GF-D8 (cell line): ENCODE data around the gene EML5.

Experiments
- DNase-seq: peaks from one replicate; lab custom pipeline; 2025; lab: John Stamatoyannopoulos, UW

The EML5 gene

DNA sequence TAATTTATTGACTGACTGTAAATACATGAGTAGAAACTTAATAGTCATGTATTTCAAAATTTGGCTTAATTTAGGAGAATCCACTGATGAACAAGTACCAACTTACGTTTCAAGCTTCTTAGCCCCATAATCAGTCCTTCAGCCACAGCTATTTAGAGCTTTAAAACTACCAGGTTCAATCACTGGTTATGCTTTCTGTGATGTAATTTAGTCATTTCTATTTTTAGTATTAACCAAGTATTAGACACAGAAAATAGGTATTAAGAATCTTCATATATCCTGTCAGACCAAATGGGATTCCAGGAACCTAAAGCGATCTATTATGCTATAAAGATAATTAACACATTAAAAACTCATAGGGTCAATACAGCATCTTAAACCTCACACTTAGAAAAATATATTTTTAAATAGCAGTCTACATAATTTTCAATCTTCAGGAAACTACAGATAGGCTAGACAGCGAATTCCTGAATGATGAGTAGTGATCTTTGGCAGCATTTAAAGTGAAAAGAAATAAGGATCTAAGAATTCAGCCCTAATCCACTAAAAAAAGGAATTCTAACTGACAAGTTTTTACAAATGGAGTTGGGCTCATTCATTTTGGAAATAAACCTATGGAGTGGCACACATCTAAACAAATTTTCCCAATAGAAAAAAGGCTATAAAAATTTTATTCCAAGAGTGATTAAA lies 178.4 kb downstream of the EML5 start:
- no peak for DNase-seq

GRCh38 chr14:88613552-88614010 lies 179.2 kb downstream of the EML5 start:
- peak; percentile 63 for DNase-seq

DNA sequence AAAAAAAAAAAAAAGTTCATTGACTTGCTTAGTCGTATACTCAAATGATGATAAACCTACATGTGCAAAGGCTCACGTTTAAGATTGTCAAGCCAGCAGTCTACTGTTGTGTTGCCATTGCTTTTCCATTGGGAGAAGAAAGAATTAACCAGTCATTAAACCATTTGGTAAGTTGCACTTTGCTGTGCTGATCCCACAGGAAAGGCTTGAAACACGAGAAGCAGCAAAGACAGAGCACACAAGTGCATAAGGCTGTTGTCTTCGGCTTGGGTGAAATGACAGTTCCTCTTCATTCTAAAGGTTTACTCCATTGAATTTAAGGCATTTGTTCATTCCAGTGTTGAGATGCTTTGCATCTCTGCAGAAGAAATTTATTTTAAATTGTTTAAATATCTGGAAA lies 179.8 kb downstream of the EML5 start:
- DNase-seq: peak; percentile 6

DNA sequence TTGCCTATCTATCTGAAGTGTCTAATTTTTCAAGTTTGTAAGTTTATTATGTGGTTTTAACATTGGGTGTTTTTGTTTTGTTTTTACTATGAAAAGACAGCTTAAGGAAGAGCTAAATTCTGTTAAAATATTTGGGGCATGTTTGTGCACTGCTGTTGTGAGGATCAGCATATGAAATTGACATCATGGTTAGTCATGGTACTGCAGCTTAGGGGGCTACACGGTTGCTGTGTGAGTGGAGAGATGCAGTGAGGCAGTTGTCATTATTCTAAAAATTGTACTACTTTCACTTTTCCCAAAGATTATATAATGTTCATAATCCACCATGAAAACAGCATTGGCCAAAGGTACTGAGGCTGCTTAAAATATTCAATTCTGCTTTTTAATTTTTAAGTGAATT lies 180.9 kb downstream of the EML5 start:
- no peak for DNase-seq

- DNase-seq: no peak
These were observed 184.9 kb downstream of the EML5 start for GRCh38 chr14:88607829-88608228.

- no peak for DNase-seq
These were observed 187.2 kb downstream of the EML5 start for GRCh38 chr14:88605594-88605993.

DNA sequence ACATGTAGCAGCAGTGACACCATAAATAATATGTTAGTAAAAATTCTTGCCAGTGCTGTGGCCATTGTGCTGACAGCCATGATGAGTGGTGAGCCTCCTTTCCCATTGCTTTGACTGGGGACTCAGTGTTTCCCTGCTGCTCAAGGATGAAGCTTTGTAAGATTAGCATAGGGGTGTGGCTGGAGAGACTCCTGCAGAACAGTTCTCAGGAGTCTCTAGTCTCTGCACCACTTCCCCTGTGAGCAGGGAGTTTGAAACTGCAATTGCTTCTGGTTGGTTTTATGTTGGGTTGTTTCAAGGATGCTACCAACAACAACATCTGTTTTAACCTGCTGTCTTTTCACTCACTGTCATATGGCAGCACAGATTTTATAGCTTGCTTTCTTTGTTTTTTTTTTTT lies 188.5 kb downstream of the EML5 start:
- no peak for DNase-seq

DNA sequence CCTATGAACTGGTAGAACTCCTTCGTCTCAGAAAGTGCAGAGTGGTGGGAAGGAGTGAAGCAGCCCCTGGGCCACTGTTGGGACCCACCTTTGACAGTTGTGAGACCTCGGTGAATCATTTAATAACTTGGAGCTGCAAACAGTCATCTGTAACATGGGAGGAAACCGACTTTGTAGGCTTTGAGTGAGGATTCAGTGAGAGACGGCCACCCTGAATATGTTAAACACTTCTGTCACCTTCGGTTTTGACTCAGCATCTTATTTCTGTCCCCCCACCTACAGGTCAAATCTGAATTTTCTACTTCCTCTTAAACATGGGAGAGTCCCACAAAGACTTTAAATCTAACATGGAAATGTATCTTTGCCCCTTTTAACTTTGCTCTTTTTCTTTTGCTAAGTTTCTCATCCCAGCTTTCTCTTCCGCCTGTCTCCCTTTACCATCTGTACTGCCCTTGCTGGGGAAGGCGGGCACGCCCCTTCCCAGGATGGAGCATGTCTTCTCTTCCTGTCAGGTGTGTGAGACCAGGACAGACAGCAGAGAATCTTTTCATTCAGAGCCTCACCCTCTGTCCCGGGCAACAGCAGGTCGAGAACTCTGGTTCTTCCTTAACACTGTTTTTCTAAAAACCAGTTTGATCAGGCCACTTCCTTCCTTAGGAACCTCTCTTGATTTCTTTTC lies 192.9 kb downstream of the EML5 start:
- DNase-seq: no peak

- no peak for DNase-seq
These were observed 193.4 kb downstream of the EML5 start for GRCh38 chr14:88599326-88599725.

GRCh38 chr14:88598097-88598675 lies 194.6 kb downstream of the EML5 start:
- DNase-seq: no peak

DNA sequence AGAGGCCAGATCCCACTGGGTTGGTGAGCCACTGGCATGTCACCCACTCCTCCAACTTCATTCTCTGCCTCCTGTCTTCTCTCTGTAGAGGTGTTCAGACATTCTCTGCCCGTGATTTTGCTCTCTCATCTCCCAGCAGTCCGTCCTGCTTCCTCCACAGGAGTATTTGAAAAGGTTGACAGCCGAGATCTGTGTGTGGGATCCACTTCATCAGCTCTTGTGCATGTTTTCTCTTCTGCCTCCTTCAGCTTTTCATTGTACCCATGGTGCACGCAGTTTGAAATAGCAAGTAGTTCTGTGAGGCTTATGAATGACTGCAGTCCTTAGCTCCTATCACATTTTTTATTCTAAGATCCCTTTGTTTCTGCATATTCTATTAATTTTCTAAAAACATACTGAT lies 195.2 kb downstream of the EML5 start:
- no peak for DNase-seq

DNA sequence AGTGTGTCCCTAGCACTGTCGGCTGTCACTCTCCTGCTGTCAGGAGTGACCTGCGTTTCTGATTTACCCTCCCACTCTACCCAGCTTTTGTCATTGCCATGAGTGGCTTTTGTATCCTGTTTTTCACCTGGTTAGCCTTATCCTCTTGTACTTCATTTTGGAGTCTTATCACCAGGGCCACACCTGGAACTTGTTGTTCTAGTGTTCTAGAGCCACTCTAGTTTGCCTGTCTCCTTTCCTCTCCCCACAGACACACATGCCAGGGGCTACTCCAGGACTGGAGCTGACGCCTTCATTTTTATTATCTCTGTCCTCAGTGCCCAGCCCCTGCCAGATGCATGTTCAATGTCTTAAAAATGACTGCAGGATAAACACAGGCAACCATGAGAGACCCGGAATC lies 195.7 kb downstream of the EML5 start:
- no peak for DNase-seq

- no peak for DNase-seq
These were observed 200.7 kb downstream of the EML5 start for GRCh38 chr14:88592031-88592430.

GRCh38 chr14:88590173-88590572 lies 202.6 kb downstream of the EML5 start:
- no peak for DNase-seq

DNA sequence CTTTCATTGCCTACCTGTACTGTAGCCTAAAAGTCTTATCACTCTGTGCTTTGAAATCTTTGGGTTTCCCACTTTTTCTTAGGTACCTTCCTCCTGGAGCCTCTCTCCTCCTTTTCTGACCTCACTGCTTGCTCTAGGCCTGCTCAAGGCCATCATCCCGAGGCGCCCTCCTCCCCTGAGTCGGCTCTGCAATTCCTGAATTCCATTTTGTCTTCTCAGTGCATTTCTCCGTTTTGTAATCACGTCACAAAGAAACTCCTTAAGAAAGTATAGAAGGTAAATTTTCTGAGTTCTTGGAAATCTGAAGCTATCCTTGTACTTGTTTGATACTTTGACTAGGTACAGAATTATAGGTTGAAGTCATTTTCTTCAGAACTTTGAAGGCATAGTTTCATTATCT lies 204.7 kb downstream of the EML5 start:
- DNase-seq: no peak

- no peak for DNase-seq
These were observed 208.3 kb downstream of the EML5 start for GRCh38 chr14:88584451-88584850.

GRCh38 chr14:88576222-88576621 lies 216.5 kb downstream of the EML5 start:
- no peak for DNase-seq

DNA sequence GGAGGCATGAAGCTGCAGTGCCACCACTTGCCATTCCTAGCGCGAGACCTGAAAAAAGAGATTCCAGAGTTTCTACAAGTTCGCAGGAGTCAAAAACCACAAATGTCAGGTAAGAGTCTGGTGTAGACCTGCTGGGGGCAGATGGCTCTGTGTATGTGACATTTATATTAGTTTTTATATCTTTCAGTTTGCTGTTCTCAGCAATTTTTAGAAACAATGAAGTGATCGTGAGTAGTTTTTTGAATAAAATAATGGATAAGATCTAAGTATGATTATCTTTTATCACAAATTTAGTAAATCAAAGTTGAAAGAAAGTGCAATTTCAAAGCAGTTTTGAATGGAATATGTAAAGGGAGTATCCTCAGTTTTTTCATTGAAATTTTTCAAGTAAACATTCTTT lies 220.6 kb downstream of the EML5 start:
- DNase-seq: no peak

DNA sequence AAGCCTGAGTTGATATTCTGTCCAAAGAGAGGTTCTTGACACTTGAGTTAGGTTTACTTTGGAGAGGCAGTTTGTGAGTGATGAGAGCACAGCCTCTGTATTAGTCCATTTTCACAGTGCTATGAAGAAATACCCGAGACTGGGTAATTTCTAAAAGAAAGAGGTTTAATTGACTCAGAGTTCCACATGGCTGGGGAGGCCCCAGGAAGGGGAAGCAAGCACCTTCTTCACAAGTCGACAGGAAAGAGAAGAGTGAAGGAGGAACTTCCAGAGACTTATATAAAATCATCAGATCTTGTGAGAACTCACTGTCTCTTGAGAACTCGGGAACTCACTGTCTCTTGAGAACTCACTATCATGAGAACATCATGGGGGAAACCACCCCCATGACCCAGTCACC lies 224.6 kb downstream of the EML5 start:
- DNase-seq: no peak

DNA sequence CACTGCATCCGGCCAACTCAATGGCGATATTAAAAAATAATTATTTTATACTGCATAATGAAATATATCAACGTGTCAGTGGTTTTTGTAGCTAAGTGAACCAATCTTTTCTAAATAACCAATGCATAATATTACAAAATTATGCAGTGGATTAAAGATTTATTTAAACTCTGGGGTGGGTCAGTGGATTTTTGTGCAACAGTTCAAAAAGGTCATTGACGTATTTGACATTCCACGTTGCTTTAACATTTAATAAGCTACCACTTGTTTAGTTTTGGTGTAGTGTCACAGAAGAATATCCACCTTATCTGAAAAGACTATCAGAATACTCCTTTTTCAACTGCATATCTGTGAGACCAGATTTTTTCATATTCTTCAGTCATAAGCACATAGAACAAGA lies 227.3 kb downstream of the EML5 start:
- no peak for DNase-seq

GRCh38 chr14:88563845-88564244 lies 228.9 kb downstream of the EML5 start:
- no peak for DNase-seq

DNA sequence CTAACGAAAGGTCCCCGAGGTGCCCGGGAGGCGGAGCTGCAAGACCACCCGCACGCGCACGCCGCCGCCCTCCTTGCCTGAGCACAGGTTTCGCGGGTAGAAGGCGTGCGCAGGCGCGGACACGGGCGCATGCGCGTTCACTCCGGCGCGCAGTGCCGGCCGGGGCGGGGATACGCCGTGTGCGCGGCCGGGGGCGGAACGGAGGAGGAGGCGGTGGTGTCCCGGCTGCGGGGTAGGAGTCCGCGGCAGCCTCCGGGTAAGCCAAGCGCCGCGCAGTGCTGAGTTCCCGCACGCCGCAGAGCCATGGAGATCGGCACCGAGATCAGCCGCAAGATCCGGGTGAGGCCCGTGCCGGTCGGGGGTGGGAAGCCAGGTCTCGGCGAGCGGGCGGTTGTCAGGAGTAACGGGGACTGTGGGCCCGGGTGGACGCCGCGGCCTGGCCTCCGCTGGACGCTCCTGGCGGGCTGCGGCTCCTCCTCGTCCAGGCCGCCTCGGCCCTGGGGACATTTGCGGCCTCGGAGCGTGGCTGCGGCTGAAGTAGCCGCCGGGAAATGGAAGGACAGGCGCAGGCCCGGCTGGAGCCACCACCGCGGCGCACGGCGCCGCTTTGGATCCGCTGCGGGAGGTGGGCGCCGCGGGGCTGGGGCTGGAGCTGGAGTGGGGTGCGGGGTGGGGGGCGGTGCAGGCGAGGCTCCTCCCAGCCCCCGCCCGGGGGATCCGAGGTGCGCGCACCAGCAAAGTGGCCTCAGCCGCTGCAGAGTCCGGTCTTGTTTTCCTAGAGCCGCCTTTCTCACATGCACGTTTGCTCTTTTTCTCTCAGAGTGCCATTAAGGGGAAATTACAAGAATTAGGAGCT lies 229.7 kb downstream of the EML5 start, which contains the start of gene ZC3H14:
TSS of gene ZC3H14 (plus strand) at position 207 of the 856 bp plus-strand sequence. CDS start at position 304, 97 bp downstream.
- DNase-seq: peak; percentile 56

- DNase-seq: no peak
These were observed 230.3 kb downstream of the EML5 start for GRCh38 chr14:88562532-88562830.
